Purkinje cell (primary cell): ENCODE results near the gene TIMM9. TPM values are rescaled to one million over a fixed set of nuclear protein-coding genes. Genes with fewer than 3 reads are reported as not detected.

Experiments used
- polyA plus RNA-seq: library from polyadenylated mRNA; unstranded; fragments of >200 nt; fragmentation: Nextera tagmentation; gene quantifications from 2 replicates; pipeline ENCODE4 v1.2.1, GENCODE V29; 2014

Gene TIMM9
- polyA plus RNA-seq, result 129 and 150 TPM in 2 replicates

GRCh38 chr14:58427281-58428117 is at the start of gene TIMM9, which contains the start of gene KIAA0586:
TSS of gene TIMM9 (minus strand) at chr14:58427531. CDS start at chr14:58411945, 15,586 bp downstream.
TSS of gene KIAA0586 (plus strand) at chr14:58427719. CDS start at chr14:58428265, 546 bp downstream.

GRCh38 chr14:58395812-58396788 is 31.2 kb downstream of the TIMM9 start, which contains the start of gene TOMM20L:
TSS of gene TOMM20L (plus strand) at chr14:58395930. CDS start at chr14:58395958, 28 bp downstream.

Other genes starting within 250 kb of the TIMM9 start
- 475 and 491 TPM in 2 replicates for gene ACTR10, start 227.4 kb downstream of the TIMM9 start, polyA plus RNA-seq
- gene PSMA3, start 182.7 kb downstream of the TIMM9 start, polyA plus RNA-seq, result 775 and 777 TPM in 2 replicates
- 75.9 and 79.0 TPM in 2 replicates for gene ARID4A, start 129.0 kb downstream of the TIMM9 start, polyA plus RNA-seq
- not detected in 2 replicates for gene TOMM20L, start 31.6 kb downstream of the TIMM9 start, polyA plus RNA-seq
- gene KIAA0586, start 188 bp upstream of the TIMM9 start, polyA plus RNA-seq, result 11.3 and 15.4 TPM in 2 replicates
- 0.13 and 1.9 TPM in 2 replicates for gene DACT1, start 210.4 kb upstream of the TIMM9 start, polyA plus RNA-seq